Esophagus muscularis mucosa (tissue), 3 donors: ENCODE data around the gene SLCO1A2.

Experiments used
- POLR2AphosphoS5 ChIP-seq, 2 donors: sonication (generic); formaldehyde crosslinking; IDR thresholded peaks; one replicate each; pipeline ENCODE4 v1.6.1; 2017; ENCODE audit warnings: antibody characterized with exemption in 2 of 2
- TF ChIP-seq, protein P1 (sequence below), 3 experiments: fragments of 200-600 bp in 2 of 3; fragments of 450-650 bp in 1 of 3; sonication (generic) in 2 of 3; IDR thresholded peaks; one replicate each; pipeline ENCODE4 v1.5.1; 2017 to 2019; ENCODE audit warnings: antibody characterized with exemption in 3 of 3, mild to moderate bottlenecking in 2 of 3, moderate library complexity in 1 of 3

DNA sequence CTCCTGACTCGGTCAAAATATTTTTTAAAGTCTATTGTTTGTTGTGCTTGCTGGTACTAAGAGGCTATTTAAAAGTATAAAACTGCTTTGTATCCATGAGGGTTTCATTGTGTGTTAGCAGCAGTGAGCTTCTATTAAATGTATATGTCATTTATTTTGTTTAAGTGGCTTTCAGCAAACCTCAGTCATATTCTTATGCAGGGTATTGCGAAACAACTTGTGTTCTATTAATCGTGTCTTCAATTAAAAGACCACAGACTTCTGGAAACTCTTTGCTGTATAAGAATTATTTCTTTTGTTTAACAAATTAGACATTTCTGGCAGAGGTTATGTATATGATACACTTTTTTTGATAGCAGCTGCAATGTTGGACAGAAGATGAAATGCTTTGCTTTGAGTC lies 44.5 kb upstream of the SLCO1A2 start:
- TF ChIP-seq, protein P1, sequence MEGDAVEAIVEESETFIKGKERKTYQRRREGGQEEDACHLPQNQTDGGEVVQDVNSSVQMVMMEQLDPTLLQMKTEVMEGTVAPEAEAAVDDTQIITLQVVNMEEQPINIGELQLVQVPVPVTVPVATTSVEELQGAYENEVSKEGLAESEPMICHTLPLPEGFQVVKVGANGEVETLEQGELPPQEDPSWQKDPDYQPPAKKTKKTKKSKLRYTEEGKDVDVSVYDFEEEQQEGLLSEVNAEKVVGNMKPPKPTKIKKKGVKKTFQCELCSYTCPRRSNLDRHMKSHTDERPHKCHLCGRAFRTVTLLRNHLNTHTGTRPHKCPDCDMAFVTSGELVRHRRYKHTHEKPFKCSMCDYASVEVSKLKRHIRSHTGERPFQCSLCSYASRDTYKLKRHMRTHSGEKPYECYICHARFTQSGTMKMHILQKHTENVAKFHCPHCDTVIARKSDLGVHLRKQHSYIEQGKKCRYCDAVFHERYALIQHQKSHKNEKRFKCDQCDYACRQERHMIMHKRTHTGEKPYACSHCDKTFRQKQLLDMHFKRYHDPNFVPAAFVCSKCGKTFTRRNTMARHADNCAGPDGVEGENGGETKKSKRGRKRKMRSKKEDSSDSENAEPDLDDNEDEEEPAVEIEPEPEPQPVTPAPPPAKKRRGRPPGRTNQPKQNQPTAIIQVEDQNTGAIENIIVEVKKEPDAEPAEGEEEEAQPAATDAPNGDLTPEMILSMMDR (IDR thresholded peaks at IDR 0.05) = no peak
- no peak for TF ChIP-seq POLR2AphosphoS5 (IDR thresholded peaks at IDR 0.05)
